C4-2B (cell line): ENCODE measurements around the gene DENND4B.

Source experiments
- H3K27ac ChIP-seq: fragments of 450-650 bp; 2 replicates; pipeline ENCODE4 v1.5.1; 2017
- ZFX ChIP-seq: fragments of 450-650 bp; IDR thresholded peaks from 2 replicates; pipeline ENCODE4 v1.6.1; 2017
- TF ChIP-seq, protein P1 (sequence below): fragments of 450-650 bp; conservative IDR thresholded peaks from 2 replicates; pipeline ENCODE4 v1.5.1; 2017; ENCODE audit warnings: mild to moderate bottlenecking

DENND4B gene

DNA sequence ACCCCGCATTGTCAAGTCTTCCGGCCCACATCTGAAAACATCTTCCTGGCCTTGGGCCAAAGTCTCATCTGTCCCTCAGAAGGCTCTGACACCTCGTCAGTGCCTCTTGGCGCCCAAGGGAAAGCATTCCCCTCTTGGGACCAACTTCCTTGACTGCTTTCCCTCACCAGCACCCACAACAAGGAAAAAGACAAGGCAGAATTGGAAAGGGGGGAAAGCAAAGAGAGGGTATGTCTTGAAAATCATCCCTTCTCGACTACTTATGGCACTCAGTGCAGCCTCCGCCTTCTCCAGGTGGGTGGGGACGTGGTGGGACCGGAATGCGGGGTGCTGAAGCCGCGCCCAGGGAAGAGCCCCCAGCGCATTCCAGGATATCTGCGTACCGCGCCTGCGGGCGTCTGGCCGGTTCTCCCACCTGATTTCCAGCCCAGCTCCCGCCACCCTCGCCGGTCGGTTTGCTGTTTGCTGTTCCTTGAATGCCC, 17.4 kb upstream of the DENND4B start:
- H3K27ac ChIP-seq = peak overlapping the region; percentile 85
- TF ChIP-seq, protein P1, sequence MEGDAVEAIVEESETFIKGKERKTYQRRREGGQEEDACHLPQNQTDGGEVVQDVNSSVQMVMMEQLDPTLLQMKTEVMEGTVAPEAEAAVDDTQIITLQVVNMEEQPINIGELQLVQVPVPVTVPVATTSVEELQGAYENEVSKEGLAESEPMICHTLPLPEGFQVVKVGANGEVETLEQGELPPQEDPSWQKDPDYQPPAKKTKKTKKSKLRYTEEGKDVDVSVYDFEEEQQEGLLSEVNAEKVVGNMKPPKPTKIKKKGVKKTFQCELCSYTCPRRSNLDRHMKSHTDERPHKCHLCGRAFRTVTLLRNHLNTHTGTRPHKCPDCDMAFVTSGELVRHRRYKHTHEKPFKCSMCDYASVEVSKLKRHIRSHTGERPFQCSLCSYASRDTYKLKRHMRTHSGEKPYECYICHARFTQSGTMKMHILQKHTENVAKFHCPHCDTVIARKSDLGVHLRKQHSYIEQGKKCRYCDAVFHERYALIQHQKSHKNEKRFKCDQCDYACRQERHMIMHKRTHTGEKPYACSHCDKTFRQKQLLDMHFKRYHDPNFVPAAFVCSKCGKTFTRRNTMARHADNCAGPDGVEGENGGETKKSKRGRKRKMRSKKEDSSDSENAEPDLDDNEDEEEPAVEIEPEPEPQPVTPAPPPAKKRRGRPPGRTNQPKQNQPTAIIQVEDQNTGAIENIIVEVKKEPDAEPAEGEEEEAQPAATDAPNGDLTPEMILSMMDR = no peak
- no peak for TF ChIP-seq ZFX

GRCh38 chr1:153963030-153963849, 16.7 kb upstream of the DENND4B start, which contains the start of gene SLC39A1:
Gene SLC39A1, minus strand, starts transcription at chr1:153963537. Its CDS starts 822 bp downstream, at chr1:153962715.
- TF ChIP-seq, protein P1 = no peak
- peak; percentile 57; the same call in 1 of the 2 replicates for TF ChIP-seq ZFX
- peak within 1 kb of the TSS; percentile 85 for H3K27ac ChIP-seq

DNA sequence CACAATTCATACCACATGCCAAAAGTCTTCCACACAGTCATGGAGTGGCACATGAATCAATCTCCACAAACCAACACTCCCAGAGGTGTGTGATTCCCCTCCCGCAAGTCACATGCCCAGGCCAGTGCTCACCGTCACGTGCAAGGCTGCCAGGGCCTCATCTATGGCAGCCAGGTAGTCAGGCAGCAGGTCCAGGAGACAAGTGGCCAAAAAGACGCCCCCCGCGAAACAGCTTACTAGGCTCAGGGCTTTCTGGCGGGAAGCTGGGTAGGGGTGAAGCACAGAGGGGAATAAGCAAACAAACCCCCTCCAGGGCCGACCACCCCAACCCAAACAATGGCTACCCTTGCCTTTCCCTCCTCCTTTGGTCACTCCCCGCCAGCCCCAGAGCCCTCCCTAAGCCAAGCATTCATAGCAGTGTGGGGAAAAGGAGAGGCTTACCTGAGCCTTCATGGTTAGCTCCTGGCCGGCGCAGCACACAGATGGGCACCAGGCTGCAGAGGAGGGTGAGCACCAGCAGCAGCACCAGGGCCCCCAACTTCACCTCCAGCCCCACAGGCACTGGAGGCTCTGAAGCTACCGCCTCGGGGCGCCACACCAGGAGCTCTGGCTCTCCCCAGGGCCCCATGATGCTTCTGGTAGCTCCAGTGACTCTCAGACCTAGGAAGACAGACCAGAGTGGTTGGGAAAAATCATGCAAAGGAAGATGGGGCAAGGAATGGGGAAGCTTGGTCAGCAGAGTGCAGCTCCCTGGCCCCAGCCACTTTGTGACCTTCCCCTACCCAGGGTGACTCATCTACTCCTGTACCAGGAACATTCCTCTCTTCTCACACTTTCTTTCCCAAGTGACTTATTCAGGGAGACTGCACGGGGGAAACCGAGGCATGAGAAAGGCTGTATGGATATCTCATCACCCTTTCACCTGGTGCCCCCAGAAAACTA, 15.8 kb upstream of the DENND4B start:
- peak overlapping the region; percentile 85 for H3K27ac ChIP-seq
- TF ChIP-seq, protein P1 = no peak
- no peak for TF ChIP-seq ZFX

GRCh38 chr1:153961421-153961820, 14.9 kb upstream of the DENND4B start:
- TF ChIP-seq, protein P1 = no peak
- no peak for TF ChIP-seq ZFX
- no peak overlapping the region for H3K27ac ChIP-seq

- no peak for TF ChIP-seq ZFX
- TF ChIP-seq, protein P1 = no peak
- no peak overlapping the region for H3K27ac ChIP-seq
These were observed 13.7 kb upstream of the DENND4B start for GRCh38 chr1:153960206-153960605.

GRCh38 chr1:153959454-153959853, 12.9 kb upstream of the DENND4B start:
- TF ChIP-seq ZFX = no peak
- TF ChIP-seq, protein P1 = no peak
- H3K27ac ChIP-seq = no peak overlapping the region
